HEK293T (cell line): ENCODE results near the gene MRPS15.
"Not testable (repeated sequence)": the region's sequence is repeated elsewhere in the genome, so short reads cannot be mapped to it uniquely, and the experiment has no call there.

Experiments
- CTCF ChIA-PET: fragments of 350-600 bp; formaldehyde crosslinking; extraction: SDS; loops from one replicate; lab custom pipeline; 2021; ENCODE audit warnings: antibody characterized with exemption, inconsistent platforms; lab: Yijun Ruan, JAX
- POLR2A ChIA-PET: fragments of 350-600 bp; formaldehyde crosslinking; extraction: SDS; loops from one replicate; lab custom pipeline; 2020; ENCODE audit warnings: antibody characterized with exemption, inconsistent platforms; lab: Yijun Ruan, JAX
- DNase-seq: peaks from one replicate; pipeline ENCODE4 v3.0.0; 2012; ENCODE audit warnings: mixed read lengths; ENCODE audit errors: extremely low spot score
- ARNT ChIP-seq: fragments of 450-650 bp; IDR thresholded peaks from 2 replicates; pipeline ENCODE4 v1.6.1; 2017; ENCODE audit warnings: mild to moderate bottlenecking
- BHLHE40 ChIP-seq: fragments of 450-650 bp; IDR thresholded peaks from 2 replicates; pipeline ENCODE4 v1.6.1; 2016; ENCODE audit warnings: mild to moderate bottlenecking, moderate library complexity, borderline replicate concordance
- CTBP1 ChIP-seq: fragments of 450-650 bp; IDR thresholded peaks from 2 replicates; pipeline ENCODE4 v1.6.1; 2016; ENCODE audit warnings: borderline replicate concordance
- ELF4 ChIP-seq: fragments of 450-650 bp; IDR thresholded peaks from 2 replicates; pipeline ENCODE4 v1.6.1; 2017; ENCODE audit warnings: antibody characterized with exemption
- FOXA1 ChIP-seq: fragments of 450-650 bp; IDR thresholded peaks from 2 replicates; pipeline ENCODE4 v1.6.1; 2016; ENCODE audit warnings: mild to moderate bottlenecking
- FOXK2 ChIP-seq: fragments of 450-650 bp; IDR thresholded peaks from 2 replicates; pipeline ENCODE4 v1.6.1; 2016; ENCODE audit warnings: mild to moderate bottlenecking
- FOXM1 ChIP-seq: fragments of 450-650 bp; IDR thresholded peaks from 2 replicates; pipeline ENCODE4 v1.6.1; 2017; ENCODE audit warnings: mild to moderate bottlenecking, borderline replicate concordance
- HDGF ChIP-seq: fragments of 450-650 bp; IDR thresholded peaks from 2 replicates; pipeline ENCODE4 v1.6.1; 2017; ENCODE audit warnings: antibody characterized with exemption, borderline replicate concordance
- L3MBTL2 ChIP-seq: fragments of 450-650 bp; conservative IDR thresholded peaks from 2 replicates; pipeline ENCODE4 v1.6.1; 2016; ENCODE audit warnings: mild to moderate bottlenecking
- LEF1 ChIP-seq: fragments of 450-650 bp; IDR thresholded peaks from 2 replicates; pipeline ENCODE4 v1.6.1; 2017; ENCODE audit warnings: mild to moderate bottlenecking, borderline replicate concordance
- NFRKB ChIP-seq: fragments of 450-650 bp; IDR thresholded peaks from 2 replicates; pipeline ENCODE4 v1.6.1; 2016; ENCODE audit warnings: mild to moderate bottlenecking, moderate library complexity
- PKNOX1 ChIP-seq: fragments of 450-650 bp; IDR thresholded peaks from 2 replicates; pipeline ENCODE4 v1.6.1; 2016
- SP1 ChIP-seq: fragments of 450-650 bp; IDR thresholded peaks from 2 replicates; pipeline ENCODE4 v1.6.1; 2017
- SUZ12 ChIP-seq: fragments of 450-650 bp; IDR thresholded peaks from 2 replicates; pipeline ENCODE4 v1.6.1; 2016; ENCODE audit warnings: mild to moderate bottlenecking
- TARDBP ChIP-seq: fragments of 450-650 bp; IDR thresholded peaks from 2 replicates; pipeline ENCODE4 v1.6.1; 2016
- ZNF384 ChIP-seq: fragments of 450-650 bp; IDR thresholded peaks from 2 replicates; pipeline ENCODE4 v1.6.1; 2016

Gene MRPS15

GRCh38 chr1:36463803-36464604, at the start of gene MRPS15:
Gene MRPS15, minus strand, starts transcription at chr1:36464384. Its CDS starts 109 bp downstream, at chr1:36464275.
- CTCF ChIA-PET = interaction anchor here (0.6 kb wide), 1 partner anchor 154 kb away, joined by 3 read pairs; no protein-coding TSS in a partner anchor

GRCh38 chr1:36512842-36513241, 48.7 kb upstream of the MRPS15 start:
- ChIA-PET POLR2A (no interaction called here), CTCF (no interaction called here)
- no peak for DNase-seq

More at GRCh38 chr1:36463803-36464604, at the start of gene MRPS15:
- POLR2A ChIA-PET = interaction anchor here (0.6 to 6.8 kb wide), 24 partner anchors 8 to 1226 kb away, joined by 3 to 77 read pairs (median 5); partner anchors contain the start of genes CSF3R, OSCP1, SH3D21 and STK40
- no peak for TF ChIP-seq PKNOX1
- TF ChIP-seq FOXM1 = no peak
- TF ChIP-seq ARNT = peak; percentile 86
- peak; percentile 69 for TF ChIP-seq L3MBTL2
- TF ChIP-seq FOXA1 = no peak
- no peak for TF ChIP-seq SP1
- TF ChIP-seq ELF4 = peak; percentile 82
- peak; percentile 94 for DNase-seq

GRCh38 chr1:36511804-36512798, 47.9 kb upstream of the MRPS15 start:
- DNase-seq = no peak
- TF ChIP-seq HDGF (no peak), L3MBTL2 (no peak), CTBP1 (no peak), PKNOX1 (no peak), BHLHE40 (no peak)
- POLR2A ChIA-PET = no interaction called here
- CTCF ChIA-PET = no interaction called here

More at GRCh38 chr1:36512842-36513241, 48.7 kb upstream of the MRPS15 start:
- TF ChIP-seq NFRKB = no peak
- TF ChIP-seq LEF1 = no peak
- no peak for TF ChIP-seq ARNT
- TF ChIP-seq ELF4 = no peak
- no peak for TF ChIP-seq FOXM1
- no peak for TF ChIP-seq SP1
- TF ChIP-seq L3MBTL2 = no peak
- TF ChIP-seq FOXK2 = no peak
- no peak for TF ChIP-seq BHLHE40
- TF ChIP-seq ZNF384 = no peak
- no peak for TF ChIP-seq FOXA1
- no peak for TF ChIP-seq PKNOX1
- TF ChIP-seq HDGF = no peak
- no peak for TF ChIP-seq CTBP1
- TF ChIP-seq SUZ12 = no peak
- no peak for TF ChIP-seq TARDBP

GRCh38 chr1:36511220-36511619, 47.0 kb upstream of the MRPS15 start:
- CTCF ChIA-PET, POLR2A ChIA-PET, DNase-seq: not testable (repeated sequence)

GRCh38 chr1:36510418-36510817, 46.2 kb upstream of the MRPS15 start:
- TF ChIP-seq ELF4 (no peak), TARDBP (no peak), ZNF384 (no peak), FOXA1 (no peak)
- no peak for DNase-seq
- POLR2A ChIA-PET = no interaction called here
- CTCF ChIA-PET = interaction anchor here (0.6 kb wide), 1 partner anchor 509 kb away, joined by 3 read pairs; no protein-coding TSS in a partner anchor

- POLR2A ChIA-PET = no interaction called here
- no peak for DNase-seq
- TF ChIP-seq ELF4 = no peak
- CTCF ChIA-PET = interaction anchor here (0.7 kb wide), 1 partner anchor 262 kb away, joined by 4 read pairs; no protein-coding TSS in a partner anchor
Measured at GRCh38 chr1:36508257-36508656, 44.1 kb upstream of the MRPS15 start.
